GM19438 (cell line): ENCODE data around the gene CDX2.

Experiments used
- ATAC-seq: cut with Tn5 transposase; IDR thresholded peaks from one replicate; pipeline ENCODE4 v1.9.1; 2021; ENCODE audit warnings: low read depth; ENCODE audit not compliant: unreplicated experiment

Gene CDX2

GRCh38 chr13:27979001-27979643 is 10.0 kb upstream of the CDX2 start:
- no peak for ATAC-seq

DNA sequence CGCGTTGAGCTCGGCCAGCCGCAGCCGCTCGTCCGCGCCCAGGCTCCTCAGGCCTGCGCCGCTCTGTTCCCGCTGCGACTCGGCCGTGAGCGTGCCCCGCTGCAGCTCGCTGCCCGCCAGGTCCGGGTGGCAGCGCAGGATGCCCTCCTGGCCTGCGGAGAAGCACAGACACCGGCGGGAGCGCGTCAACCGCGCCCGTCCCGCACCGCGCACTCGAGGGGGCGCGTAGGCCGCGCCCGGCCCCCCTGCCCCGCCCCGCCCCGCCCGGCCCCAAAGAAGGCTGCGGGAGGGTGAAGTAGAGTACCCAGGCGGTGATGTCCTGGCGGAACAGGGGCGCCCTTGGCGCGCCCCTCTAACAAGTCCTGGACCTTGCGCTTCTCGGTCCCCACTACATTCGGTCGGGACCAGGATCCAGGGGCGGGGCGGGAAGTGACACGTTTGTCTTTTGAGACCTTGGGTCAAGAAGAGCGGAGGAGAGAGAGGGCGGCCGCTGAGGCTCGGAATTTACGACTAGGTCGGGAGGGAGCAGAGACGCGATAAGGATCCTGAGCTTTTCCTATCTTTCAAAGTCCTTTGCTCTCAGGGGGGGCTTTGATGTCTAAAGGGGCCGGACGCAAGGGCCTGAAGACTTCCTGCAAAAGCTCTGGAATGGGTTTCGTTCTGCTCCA is 9.3 kb upstream of the CDX2 start:
- no peak for ATAC-seq

DNA sequence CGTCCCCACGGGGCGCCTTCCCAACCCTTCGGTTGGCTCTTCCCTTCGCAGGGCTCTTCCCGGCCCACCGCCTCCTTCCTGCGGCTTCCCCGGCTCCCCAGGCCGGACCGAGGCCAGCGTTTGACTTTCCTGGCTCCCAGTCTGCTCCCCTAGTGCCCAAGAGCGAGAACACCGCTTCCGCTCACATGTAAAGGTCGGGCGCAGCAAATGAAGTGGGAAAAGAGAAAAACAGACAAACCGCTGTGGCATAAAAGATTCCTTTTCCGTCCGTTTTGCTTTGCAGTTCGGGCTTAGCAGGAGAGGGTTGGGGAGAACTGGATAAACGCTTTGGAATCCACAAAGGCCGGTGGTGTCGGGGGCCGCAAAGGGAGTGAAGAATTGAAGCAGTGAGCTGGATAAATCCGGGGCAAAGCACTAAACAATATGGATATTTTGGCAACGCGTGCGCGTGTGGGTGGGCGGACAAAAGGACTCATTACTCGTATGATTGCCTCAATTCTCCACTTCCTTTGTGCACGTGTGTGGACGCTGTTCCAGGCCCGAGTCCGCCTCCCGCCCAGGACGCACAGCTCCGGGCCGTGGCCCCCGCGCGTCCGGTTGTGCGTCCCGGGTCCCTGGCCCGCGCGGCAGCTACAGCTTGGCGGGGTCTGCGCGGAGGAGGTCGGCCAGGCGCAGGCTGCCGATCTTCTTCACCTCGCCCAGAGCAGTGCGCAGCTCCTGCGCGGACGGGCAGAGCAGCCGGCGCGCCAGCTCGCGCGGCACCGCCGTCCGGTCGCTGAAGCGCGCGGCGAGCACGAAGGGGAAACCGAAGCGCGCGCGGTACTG is 8.6 kb upstream of the CDX2 start:
- ATAC-seq, result no peak

- no peak for ATAC-seq
Measured at GRCh38 chr13:27976362-27977091, 7.4 kb upstream of the CDX2 start.

- ATAC-seq, result no peak
Measured at GRCh38 chr13:27975564-27976361, 6.6 kb upstream of the CDX2 start.

GRCh38 chr13:27973961-27974662 is 5.0 kb upstream of the CDX2 start:
- no peak for ATAC-seq

- ATAC-seq, result no peak
Measured at GRCh38 chr13:27973291-27973690, 4.2 kb upstream of the CDX2 start.

- no peak for ATAC-seq
Measured at GRCh38 chr13:27972478-27972820, 3.3 kb upstream of the CDX2 start.

- no peak for ATAC-seq
Measured at GRCh38 chr13:27971776-27972477, 2.8 kb upstream of the CDX2 start.

DNA sequence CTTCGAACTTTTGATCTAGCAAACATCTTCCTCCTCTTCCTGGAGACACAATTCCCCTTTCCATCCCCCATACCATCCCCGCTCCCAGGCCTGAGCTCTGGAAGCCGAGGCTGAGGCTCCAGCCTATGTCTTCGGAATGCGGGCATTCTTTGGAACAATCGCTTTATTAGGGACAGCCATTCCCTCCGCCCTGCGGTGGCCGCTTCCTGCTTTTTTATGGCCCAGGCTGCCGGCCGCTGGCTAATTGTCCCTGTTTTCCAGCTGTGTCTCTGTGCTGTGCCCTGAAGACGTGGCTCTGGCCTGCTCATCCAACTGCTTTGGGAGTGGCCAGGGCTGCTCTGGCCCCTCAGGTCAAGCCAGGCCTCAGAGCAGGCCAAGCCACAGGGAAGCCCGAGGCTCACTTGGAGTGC is 2.1 kb upstream of the CDX2 start:
- no peak for ATAC-seq

- no peak for ATAC-seq
Measured at GRCh38 chr13:27970382-27971235, 1.5 kb upstream of the CDX2 start.

- ATAC-seq, result no peak
Measured at GRCh38 chr13:27969866-27970229, 733 bp upstream of the CDX2 start.

DNA sequence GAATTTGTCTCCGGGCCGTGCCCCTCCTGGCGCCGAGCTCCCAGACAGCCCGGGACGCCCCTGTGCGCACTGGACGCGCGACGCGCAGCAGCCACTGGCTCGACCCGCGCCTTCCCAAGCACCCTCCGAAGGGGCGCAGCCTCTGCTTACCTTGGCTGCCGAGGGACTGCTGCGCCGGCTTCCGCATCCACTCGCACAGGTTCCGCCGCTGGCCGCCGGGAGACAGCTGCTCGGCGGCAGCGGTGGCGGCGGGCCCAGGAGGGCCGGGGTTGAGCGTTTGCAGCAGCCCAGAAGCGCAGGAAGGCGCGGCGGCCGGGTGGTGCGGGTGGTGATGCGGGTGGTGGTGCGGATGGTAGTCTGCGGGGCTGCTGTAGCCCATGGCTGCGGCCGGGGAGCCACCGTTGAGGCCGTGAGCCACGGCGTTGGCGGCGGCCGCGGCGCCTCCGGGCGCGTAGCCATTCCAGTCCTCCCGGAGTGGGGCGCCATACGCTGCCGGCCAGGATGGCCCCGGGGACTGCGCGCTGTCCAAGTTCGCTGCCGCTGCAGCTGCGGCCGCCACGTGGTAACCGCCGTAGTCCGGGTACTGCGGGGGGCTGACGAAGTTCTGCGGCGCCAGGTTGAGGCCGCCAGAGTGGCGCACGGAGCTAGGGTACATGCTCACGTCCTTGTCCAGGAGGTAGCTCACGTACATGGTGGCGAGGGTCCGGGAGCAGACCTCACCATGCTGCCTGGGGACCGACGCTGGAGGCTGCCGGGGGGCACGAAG is 616 bp downstream of the CDX2 start:
- ATAC-seq, result no peak

- ATAC-seq, result no peak
Measured at GRCh38 chr13:27967736-27968315, 1.3 kb downstream of the CDX2 start.

DNA sequence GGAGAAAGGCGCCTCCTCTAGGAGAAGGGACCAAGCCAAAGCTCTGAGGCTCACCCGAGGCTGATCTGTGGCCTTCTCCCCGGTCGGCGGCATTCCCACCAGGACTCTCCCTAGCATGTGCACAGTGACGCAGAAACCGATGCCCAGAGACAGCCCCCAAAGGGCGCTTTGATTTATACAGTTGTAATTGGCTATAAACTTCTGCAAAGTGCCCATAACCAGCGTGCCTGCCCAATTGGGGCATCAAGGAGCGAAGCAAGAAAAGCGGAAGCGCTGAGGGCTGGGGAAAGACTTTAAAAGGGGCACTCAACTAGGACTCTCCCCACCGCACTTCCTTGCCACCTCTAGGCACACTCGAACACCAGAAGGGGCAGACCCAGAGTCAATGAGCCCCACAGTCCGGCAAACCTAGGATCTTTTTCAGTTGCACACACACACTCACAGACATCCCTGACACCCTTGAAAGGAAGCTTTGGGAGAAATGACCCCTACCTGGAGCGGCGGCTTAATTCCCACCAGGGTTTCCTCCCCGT is 1.8 kb downstream of the CDX2 start:
- no peak for ATAC-seq

DNA sequence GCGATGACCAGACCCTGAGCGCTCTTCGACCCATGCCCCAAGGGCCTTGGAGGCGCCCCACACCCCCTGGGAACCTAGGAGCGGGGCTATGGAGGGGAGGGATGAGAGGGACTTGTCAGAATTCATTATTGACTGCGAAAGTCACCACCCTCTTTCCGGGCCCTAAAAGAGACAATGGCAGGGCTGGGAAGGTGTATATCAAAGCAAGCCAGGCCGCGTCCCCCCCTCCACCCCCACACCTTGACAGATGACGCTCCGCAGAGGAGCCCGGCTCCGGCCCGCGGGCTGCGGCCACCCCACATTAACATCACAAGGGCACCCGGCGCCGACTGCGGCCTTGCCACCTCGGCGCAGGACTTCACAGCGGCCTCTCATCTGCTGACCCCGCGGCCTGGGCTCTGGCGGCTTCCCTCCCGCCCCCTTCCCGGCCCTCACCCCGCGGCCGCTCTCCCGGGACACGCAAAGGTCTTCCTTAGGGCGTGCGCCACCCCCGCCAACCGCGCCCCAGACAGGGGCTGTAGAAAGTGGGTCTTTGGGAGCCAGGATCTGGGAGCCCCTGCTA is 2.4 kb downstream of the CDX2 start:
- no peak for ATAC-seq
